GM19099 (cell line): Measurements from ENCODE around the gene NAT10.

Experiments used
- POLR2A ChIP-seq: IDR thresholded peaks from 3 replicates; pipeline ENCODE4 v1.6.1; 2011; ENCODE audit warnings: low read depth; ENCODE audit not compliant: insufficient read length; ENCODE audit errors: extremely low read depth

The NAT10 gene

GRCh38 chr11:34182921-34183685 is 77.7 kb downstream of the NAT10 start:
- TF ChIP-seq POLR2A, result no peak

- no peak for TF ChIP-seq POLR2A
Observed at GRCh38 chr11:34183848-34184391, 78.5 kb downstream of the NAT10 start.

GRCh38 chr11:34184505-34185015 is 79.1 kb downstream of the NAT10 start:
- TF ChIP-seq POLR2A, result no peak

- no peak for TF ChIP-seq POLR2A
Observed at GRCh38 chr11:34185926-34186841, 80.8 kb downstream of the NAT10 start.

- no peak for TF ChIP-seq POLR2A
Observed at GRCh38 chr11:34188181-34188580, 82.8 kb downstream of the NAT10 start.

GRCh38 chr11:34189191-34189590 is 83.8 kb downstream of the NAT10 start:
- no peak for TF ChIP-seq POLR2A

- no peak for TF ChIP-seq POLR2A
Observed at GRCh38 chr11:34190192-34191139, 85.0 kb downstream of the NAT10 start.

- no peak for TF ChIP-seq POLR2A
Observed at GRCh38 chr11:34191578-34191977, 86.1 kb downstream of the NAT10 start.

GRCh38 chr11:34192481-34193401 is 87.3 kb downstream of the NAT10 start:
- TF ChIP-seq POLR2A, result no peak

- no peak for TF ChIP-seq POLR2A
Observed at GRCh38 chr11:34194576-34195335, 89.3 kb downstream of the NAT10 start.
